ENCODE results near the gene MZF1.

DNA sequence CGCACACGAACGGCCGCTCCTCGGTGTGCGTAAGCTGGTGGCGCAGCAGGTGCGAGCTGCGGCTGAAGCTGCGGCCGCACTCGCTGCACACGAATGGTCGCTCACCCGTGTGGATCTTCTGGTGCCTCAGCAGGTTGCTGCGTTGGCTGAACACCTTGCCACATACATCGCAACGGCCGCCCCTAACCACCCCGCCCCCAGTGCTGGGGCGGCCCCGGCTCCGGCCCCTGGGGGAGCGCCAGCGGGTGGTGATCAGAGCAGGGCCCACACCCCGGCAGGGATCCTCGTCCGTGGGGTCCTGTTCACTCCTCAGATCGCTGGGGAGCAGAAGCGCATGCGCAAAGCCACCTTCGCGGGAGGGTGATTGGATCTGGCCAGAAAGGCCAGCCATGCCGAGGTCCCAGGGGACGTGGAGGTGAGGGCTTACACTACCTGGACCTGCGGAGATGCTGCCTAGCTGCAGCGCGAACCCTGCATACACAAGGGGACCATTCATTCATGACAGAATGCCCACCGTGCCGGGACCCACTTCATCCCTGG is 10.0 kb downstream of the MZF1 start:
- TF ChIP-seq, protein P1, sequence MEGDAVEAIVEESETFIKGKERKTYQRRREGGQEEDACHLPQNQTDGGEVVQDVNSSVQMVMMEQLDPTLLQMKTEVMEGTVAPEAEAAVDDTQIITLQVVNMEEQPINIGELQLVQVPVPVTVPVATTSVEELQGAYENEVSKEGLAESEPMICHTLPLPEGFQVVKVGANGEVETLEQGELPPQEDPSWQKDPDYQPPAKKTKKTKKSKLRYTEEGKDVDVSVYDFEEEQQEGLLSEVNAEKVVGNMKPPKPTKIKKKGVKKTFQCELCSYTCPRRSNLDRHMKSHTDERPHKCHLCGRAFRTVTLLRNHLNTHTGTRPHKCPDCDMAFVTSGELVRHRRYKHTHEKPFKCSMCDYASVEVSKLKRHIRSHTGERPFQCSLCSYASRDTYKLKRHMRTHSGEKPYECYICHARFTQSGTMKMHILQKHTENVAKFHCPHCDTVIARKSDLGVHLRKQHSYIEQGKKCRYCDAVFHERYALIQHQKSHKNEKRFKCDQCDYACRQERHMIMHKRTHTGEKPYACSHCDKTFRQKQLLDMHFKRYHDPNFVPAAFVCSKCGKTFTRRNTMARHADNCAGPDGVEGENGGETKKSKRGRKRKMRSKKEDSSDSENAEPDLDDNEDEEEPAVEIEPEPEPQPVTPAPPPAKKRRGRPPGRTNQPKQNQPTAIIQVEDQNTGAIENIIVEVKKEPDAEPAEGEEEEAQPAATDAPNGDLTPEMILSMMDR (IDR thresholded peaks at IDR 0.05; ENCODE audit: extremely low read depth in 1 of 2, insufficient read depth in 1 of 2, low read depth in 1 of 2, low read length in 2 of 2): no peak
- TF ChIP-seq, protein P2, sequence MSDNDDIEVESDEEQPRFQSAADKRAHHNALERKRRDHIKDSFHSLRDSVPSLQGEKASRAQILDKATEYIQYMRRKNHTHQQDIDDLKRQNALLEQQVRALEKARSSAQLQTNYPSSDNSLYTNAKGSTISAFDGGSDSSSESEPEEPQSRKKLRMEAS (IDR thresholded peaks at IDR 0.05; ENCODE audit: insufficient read depth, insufficient read length): no peak
- TF ChIP-seq POLR2AphosphoS5 (IDR thresholded peaks at IDR 0.05; ENCODE audit: insufficient read depth, low read depth, low read length) (no peak), POLR2A (IDR thresholded peaks at IDR 0.05; ENCODE audit: low read depth, low read length) (no peak)
